ENCODE data around the gene MOCS3.

Gene MOCS3

GRCh38 chr20:51009303-51010042 is 50.9 kb downstream of the MOCS3 start:
- DNase-seq (ENCODE audit: low read depth, low spot score), result no peak

GRCh38 chr20:51010043-51010365 is 51.4 kb downstream of the MOCS3 start:
- no peak for DNase-seq (ENCODE audit: low read depth, low spot score)

GRCh38 chr20:51010932-51011331 is 52.3 kb downstream of the MOCS3 start:
- no peak for DNase-seq (ENCODE audit: low read depth, low spot score)

- DNase-seq (ENCODE audit: low read depth, low spot score), result no peak
These were observed 52.9 kb downstream of the MOCS3 start for GRCh38 chr20:51011479-51011878.

GRCh38 chr20:51012357-51012756 is 53.7 kb downstream of the MOCS3 start:
- DNase-seq (ENCODE audit: low read depth, low spot score), result no peak
